IPS-15b (cell line): ENCODE measurements around the gene TSHZ2.

ENCODE experiments used
- H3K27me3 ChIP-seq: one replicate; pipeline ENCODE4 v1.6.1; 2013; ENCODE audit warnings: low read length; ENCODE audit not compliant: control insufficient read depth, insufficient read depth
- H3K36me3 ChIP-seq: one replicate; pipeline ENCODE4 v1.6.1; 2013; ENCODE audit warnings: low read length; ENCODE audit not compliant: control insufficient read depth, insufficient read depth
- H3K4me1 ChIP-seq: one replicate; pipeline ENCODE4 v1.6.1; 2013; ENCODE audit warnings: mild to moderate bottlenecking, low read length; ENCODE audit not compliant: control insufficient read depth, insufficient read depth
- H3K4me3 ChIP-seq: one replicate; pipeline ENCODE4 v1.5.1; 2013; ENCODE audit warnings: low read depth, low read length
- H3K9ac ChIP-seq: one replicate; pipeline ENCODE4 v1.6.1; 2013; ENCODE audit warnings: low read depth, mild to moderate bottlenecking, low read length
- H3K9me3 ChIP-seq: one replicate; pipeline ENCODE4 v1.6.1; 2013; ENCODE audit warnings: mild to moderate bottlenecking, low read length; ENCODE audit not compliant: control insufficient read depth, insufficient read depth

TSHZ2 gene, protein sequence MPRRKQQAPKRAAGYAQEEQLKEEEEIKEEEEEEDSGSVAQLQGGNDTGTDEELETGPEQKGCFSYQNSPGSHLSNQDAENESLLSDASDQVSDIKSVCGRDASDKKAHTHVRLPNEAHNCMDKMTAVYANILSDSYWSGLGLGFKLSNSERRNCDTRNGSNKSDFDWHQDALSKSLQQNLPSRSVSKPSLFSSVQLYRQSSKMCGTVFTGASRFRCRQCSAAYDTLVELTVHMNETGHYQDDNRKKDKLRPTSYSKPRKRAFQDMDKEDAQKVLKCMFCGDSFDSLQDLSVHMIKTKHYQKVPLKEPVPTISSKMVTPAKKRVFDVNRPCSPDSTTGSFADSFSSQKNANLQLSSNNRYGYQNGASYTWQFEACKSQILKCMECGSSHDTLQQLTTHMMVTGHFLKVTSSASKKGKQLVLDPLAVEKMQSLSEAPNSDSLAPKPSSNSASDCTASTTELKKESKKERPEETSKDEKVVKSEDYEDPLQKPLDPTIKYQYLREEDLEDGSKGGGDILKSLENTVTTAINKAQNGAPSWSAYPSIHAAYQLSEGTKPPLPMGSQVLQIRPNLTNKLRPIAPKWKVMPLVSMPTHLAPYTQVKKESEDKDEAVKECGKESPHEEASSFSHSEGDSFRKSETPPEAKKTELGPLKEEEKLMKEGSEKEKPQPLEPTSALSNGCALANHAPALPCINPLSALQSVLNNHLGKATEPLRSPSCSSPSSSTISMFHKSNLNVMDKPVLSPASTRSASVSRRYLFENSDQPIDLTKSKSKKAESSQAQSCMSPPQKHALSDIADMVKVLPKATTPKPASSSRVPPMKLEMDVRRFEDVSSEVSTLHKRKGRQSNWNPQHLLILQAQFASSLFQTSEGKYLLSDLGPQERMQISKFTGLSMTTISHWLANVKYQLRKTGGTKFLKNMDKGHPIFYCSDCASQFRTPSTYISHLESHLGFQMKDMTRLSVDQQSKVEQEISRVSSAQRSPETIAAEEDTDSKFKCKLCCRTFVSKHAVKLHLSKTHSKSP (N-terminal part only)

DNA sequence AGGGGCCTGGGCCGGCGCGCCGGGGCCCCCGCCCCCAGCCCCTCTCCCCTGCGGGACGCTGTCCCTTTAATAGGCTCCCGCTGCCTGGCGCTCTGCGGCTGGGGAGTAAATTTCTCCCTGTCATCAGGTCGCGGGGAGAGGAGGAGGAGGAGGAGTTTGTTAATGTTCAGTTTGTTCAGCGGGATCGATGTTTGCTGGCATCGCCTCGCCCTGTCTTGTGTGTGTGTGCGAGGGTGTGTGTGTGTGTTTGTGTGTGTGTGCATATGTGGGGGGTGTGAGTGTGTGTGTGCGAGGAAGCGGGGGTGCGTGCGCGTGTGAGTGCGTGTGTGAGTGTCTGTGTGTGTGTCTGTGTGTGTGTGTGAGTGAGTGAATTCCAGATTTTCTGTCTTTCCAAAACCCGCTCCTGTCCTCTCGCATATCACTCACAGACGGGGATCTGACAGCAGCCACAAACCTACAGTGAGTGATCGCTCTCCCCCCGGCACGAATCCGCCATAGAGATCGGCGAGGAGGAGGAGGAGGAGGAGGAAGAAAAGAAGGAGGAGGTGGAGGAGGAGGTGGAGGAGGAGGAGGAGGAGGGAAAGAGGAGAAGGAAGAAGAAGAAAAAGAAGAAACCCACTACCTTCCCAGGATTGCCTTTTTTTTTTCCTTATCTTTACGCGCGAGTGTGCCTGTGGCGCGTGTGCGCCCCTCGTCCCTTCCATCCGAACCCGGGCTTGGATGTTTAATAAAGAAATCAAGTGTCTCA lies at the start of gene TSHZ2:
TSHZ2 (plus strand) TSS at position 169 of the 748 bp plus-strand sequence. CDS start 936 bp downstream, outside the sequence.
- H3K4me3 ChIP-seq: peak within 1 kb of the TSS; percentile 97
- peaks cover 12% of the 10 kb centered on the region for H3K27me3 ChIP-seq
- H3K36me3 ChIP-seq: no peaks in the 10 kb centered on the region
- H3K9me3 ChIP-seq: no peaks in the 10 kb centered on the region
- H3K4me1 ChIP-seq: peaks cover 3% of the 10 kb centered on the region
- H3K9ac ChIP-seq: no peak within 1 kb of the TSS

DNA sequence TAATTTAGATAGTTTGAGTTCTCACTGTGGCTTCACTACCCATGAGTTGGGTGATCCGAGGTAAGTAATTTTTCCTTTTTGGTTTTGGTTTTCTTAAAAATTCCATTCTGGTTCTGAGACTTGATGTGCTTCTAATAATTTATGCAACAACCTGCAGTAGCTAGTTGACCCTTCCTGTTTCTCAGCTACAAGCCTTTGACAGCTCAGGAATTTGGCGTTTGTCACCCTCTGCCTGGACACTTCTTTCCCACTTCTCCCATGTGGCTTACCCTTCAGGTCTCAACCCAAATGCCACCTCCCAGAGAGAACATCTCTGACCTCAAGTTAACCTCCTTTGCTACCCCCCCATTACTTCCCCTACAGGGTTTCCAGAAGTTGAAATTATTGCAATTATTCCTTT lies 49.7 kb upstream of the TSHZ2 start:
- Histone ChIP-seq H3K4me3 (no peak overlapping the region), H3K9ac (no peak overlapping the region), H3K9me3 (no peaks in the 10 kb centered on the region), H3K27me3 (no peaks in the 10 kb centered on the region), H3K36me3 (no peaks in the 10 kb centered on the region), H3K4me1 (peaks cover 3% of the 10 kb centered on the region)

DNA sequence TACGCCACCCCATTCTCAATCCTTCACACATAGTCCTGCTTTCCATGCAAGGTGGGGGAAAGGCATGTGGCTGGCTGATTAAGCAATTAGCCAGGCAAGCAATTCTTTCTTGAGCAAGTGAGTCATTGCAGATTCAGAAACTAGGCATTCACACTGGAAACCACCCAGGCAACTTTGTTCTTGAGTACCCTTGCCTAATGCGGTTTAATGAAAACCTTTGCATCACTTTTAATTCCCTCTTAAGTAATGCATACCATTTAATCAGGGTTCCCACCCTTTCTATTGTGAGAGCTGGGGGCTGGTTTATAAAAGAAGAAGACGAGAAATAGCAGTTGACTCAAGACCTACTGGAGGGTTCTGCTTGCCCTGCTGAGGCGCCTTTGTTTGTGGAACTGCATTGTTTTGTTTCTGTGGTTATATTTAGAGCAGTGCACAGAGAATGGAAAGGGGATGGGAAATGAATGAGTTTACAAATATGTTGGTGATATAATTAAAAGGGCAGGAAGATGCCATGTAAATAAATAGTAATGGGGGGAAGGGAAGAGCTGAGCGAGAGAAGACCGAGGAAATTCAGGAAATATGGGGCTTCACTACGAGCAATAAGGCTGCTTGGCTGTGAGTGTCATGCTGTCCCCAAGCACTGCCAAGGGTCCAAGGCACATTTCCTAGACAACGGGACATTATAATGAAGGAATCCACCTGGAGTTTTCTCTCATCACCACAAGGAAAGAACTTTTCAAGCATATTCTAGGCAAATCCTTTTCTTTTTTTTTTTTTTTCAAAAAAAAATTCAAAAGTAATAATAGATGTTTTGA lies 48.8 kb upstream of the TSHZ2 start:
- Histone ChIP-seq H3K4me1 (peaks cover 3% of the 10 kb centered on the region), H3K27me3 (no peaks in the 10 kb centered on the region), H3K4me3 (no peak overlapping the region), H3K9me3 (no peaks in the 10 kb centered on the region), H3K36me3 (no peaks in the 10 kb centered on the region), H3K9ac (no peak overlapping the region)

DNA sequence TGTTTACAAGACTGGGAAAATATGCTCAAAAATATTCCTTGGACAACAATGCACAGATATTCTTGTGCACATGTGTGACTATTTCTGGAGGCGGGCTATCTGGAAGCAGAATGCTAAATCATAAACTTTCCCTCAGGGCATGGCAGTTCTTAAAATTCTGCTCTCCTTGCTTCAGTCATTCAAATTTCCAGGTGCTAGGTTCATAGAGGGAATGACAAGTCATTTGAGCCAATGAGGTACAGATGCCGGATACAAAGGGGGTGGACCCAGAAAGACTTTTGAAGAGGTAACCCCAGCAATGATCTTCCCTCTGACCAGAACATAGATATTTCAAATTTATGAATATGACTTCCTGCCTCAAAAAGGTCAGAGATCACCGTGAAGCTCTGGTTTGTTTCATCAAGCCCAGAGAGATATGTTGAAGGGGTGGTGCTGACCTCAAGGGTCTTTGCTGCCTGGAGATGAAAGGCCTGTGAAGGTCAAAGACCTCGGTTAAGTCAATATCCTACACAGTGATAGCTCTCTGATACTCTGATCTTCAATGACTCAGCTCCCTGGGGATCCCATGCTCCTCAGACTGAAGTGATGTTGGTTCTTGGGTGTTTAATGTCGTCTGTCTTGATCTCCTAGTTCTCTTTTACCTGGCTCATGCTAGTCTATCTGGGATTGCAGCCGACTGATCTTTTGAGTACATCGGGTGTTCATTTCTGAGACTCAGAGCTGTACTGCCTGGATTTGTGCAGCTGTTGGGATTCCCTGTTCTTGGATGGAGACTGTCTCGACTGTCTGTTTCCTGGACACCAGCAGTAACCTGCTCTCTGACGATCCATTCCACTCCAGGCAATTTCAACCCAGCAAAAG lies 47.5 kb upstream of the TSHZ2 start:
- H3K36me3 ChIP-seq: no peaks in the 10 kb centered on the region
- H3K9ac ChIP-seq: no peak overlapping the region
- peaks cover 3% of the 10 kb centered on the region for H3K4me1 ChIP-seq
- H3K9me3 ChIP-seq: no peaks in the 10 kb centered on the region
- no peaks in the 10 kb centered on the region for H3K27me3 ChIP-seq
- no peak overlapping the region for H3K4me3 ChIP-seq

DNA sequence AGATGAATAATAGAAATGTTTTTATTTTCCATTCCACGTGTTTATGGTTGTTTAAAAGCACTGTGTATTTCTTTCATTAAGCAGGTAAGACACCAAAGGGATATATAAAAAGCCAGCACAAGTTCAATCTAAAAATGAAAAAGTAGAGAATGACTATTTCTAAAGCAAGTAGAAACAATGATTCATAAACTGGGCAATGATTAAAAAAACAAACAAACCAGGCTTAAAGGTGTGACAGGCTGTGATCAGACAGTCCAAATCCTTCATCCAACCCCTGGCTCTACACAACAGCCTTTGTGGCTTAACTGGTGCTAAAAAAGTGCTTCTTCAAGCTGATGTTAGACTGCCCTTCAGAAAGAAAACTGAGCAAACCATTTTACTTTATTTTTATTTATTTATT lies 45.7 kb upstream of the TSHZ2 start:
- Histone ChIP-seq H3K27me3 (no peaks in the 10 kb centered on the region), H3K4me3 (no peak overlapping the region), H3K9ac (no peak overlapping the region), H3K9me3 (no peaks in the 10 kb centered on the region), H3K36me3 (no peaks in the 10 kb centered on the region), H3K4me1 (peaks cover 3% of the 10 kb centered on the region)

DNA sequence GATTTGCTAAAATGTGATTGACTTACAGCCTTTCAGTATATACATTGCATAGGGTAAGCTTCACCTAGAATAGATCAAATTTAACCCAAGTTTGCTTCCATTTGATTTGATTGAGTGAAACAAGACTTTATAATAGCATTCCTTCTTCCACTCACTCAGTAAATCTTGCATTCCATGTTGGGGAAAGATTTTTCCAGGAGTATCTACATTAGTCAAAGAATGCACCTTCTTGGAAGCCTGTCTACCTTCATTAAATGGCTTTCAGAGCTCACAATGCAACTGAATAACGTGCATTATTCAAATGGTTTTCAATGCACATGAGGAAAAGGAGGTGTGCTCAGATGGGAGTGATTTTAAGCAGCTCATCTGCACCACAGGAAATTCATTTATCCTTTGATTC lies 38.3 kb upstream of the TSHZ2 start:
- no peaks in the 10 kb centered on the region for H3K36me3 ChIP-seq
- no peaks in the 10 kb centered on the region for H3K4me1 ChIP-seq
- H3K9ac ChIP-seq: no peak overlapping the region
- no peaks in the 10 kb centered on the region for H3K27me3 ChIP-seq
- no peak overlapping the region for H3K4me3 ChIP-seq
- no peaks in the 10 kb centered on the region for H3K9me3 ChIP-seq

DNA sequence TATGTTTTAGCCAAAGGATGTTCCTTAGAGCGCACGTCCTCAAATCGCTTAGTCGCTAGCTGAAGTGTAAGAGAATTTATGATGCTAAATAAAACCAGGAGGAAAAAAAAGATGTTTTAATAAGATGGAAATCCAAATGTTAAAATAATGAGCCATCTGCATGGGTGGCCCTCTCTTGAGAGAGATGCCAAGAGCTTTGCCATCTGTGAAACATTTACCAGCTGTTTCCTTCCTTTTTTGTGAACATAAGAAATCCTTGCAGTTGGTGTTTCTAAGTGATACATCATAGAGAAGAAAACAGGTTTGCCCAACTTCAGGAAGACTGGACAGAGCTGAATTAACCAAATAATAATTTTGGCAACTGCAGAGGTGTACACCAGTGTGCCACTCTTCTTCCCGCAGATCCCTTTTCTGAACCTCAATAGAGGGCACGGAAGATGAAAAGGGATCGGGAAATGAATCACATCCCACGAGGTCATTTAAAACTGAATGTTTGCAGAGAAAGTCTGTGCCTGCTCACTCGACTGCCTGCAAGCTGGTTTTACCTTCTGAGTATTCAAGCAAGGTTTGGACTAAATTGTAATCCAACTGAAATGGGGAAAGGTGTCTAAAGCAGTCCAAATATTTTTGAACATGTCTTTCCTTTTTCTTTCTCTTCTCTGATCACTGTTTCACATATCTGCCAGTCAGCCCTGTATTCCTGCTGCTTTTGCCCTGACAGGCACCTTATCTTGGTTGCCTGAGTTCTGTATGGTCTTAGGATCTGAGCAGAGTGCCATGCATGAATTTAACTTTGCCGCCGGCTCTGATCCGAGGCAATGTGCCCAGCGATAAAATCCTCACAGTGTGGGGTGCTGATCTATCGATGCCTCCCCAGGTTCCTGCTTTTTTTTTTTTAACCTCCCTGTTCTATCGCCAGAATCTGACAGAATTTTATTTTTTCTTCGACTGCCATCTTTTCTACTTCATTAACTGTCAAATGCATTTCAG lies 35.5 kb upstream of the TSHZ2 start:
- Histone ChIP-seq H3K9ac (no peak overlapping the region), H3K9me3 (no peaks in the 10 kb centered on the region), H3K4me3 (no peak overlapping the region), H3K27me3 (no peaks in the 10 kb centered on the region), H3K4me1 (no peaks in the 10 kb centered on the region), H3K36me3 (no peaks in the 10 kb centered on the region)

DNA sequence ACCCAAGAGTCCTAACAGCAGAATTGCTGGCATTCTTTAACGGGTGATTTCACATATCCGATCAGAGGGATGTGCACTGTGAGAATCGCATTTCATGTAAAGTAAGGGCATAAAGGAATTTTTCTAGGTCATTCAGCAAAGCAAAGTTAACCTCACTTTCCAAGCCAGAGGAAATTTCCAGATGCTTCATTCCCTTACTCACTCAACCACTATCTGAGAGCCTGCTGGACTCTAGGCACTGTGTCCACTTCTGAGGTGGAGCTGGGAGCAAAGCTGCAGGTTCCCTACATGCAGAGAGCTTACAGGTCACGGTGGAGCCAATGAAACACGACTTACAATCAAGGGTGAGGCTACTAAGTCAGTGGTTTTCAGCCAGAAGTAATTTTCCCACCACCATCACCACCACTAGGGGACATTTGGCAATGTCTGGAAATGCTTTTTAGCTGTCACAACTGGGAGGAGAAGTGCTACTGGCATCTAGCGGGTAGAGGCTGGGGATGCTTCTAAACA lies 34.5 kb upstream of the TSHZ2 start:
- Histone ChIP-seq H3K9me3 (no peaks in the 10 kb centered on the region), H3K27me3 (no peaks in the 10 kb centered on the region), H3K36me3 (no peaks in the 10 kb centered on the region), H3K4me3 (no peak overlapping the region), H3K9ac (no peak overlapping the region), H3K4me1 (no peaks in the 10 kb centered on the region)

DNA sequence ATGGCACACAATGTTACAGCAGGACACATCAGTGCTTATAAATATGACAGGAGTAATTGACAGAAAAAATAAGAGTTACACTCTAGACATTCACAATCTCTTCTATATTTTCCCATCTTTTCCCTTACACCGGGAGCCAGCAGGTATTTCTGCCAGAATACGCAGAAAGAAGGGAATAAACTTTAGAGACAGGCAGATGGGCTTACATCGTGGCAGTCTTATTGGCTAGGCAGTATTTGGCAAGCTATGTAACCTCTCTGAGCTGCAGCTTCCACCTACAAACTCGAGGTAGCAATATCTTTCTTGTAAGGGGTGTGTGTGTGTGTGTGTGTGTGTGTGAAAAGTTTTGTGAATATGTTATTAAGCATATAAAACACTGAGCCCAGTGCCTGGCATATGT lies 33.0 kb upstream of the TSHZ2 start:
- Histone ChIP-seq H3K9me3 (no peaks in the 10 kb centered on the region), H3K4me3 (no peak overlapping the region), H3K36me3 (no peaks in the 10 kb centered on the region), H3K4me1 (no peaks in the 10 kb centered on the region), H3K9ac (no peak overlapping the region), H3K27me3 (no peaks in the 10 kb centered on the region)
